OCI-LY3 (cell line): Measurements from ENCODE around the gene SLC35F6.
"Not testable (repeated sequence)": the region's sequence is repeated elsewhere in the genome, so short reads cannot be mapped to it uniquely, and the experiment has no call there.

Source experiments
- EZH2phosphoT487 ChIP-seq: fragments of 200-600 bp; shearing (Covaris generic); IDR thresholded peaks from 2 replicates; pipeline ENCODE4 v1.6.1; 2018; ENCODE audit warnings: antibody characterized with exemption, mixed run types, low read depth
- TF ChIP-seq, protein P1 (sequence below): fragments of 200-600, 300-600 bp; sonication (generic); IDR thresholded peaks from 2 replicates; pipeline ENCODE4 v1.5.1; 2014; ENCODE audit warnings: antibody characterized with exemption, low read length, low read depth

- TF ChIP-seq, protein P1, sequence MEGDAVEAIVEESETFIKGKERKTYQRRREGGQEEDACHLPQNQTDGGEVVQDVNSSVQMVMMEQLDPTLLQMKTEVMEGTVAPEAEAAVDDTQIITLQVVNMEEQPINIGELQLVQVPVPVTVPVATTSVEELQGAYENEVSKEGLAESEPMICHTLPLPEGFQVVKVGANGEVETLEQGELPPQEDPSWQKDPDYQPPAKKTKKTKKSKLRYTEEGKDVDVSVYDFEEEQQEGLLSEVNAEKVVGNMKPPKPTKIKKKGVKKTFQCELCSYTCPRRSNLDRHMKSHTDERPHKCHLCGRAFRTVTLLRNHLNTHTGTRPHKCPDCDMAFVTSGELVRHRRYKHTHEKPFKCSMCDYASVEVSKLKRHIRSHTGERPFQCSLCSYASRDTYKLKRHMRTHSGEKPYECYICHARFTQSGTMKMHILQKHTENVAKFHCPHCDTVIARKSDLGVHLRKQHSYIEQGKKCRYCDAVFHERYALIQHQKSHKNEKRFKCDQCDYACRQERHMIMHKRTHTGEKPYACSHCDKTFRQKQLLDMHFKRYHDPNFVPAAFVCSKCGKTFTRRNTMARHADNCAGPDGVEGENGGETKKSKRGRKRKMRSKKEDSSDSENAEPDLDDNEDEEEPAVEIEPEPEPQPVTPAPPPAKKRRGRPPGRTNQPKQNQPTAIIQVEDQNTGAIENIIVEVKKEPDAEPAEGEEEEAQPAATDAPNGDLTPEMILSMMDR: not testable (repeated sequence)
- not testable (repeated sequence) for TF ChIP-seq EZH2phosphoT487
Measured at GRCh38 chr2:26749787-26750420, 14.2 kb upstream of the SLC35F6 start.
